DOHH2 (cell line): ENCODE data around the gene CBLC.

Experiments used
- CTCF ChIP-seq: fragments of 200-600 bp; sonication (generic); IDR thresholded peaks from one replicate; pipeline ENCODE4 v1.5.1; 2014; ENCODE audit warnings: antibody characterized with exemption, mild to moderate bottlenecking, low read depth, low read length; ENCODE audit not compliant: poor library complexity, severe bottlenecking
- EZH2phosphoT487 ChIP-seq: fragments of 200-600 bp; sonication (generic); IDR thresholded peaks from 2 replicates; pipeline ENCODE4 v1.6.1; 2017; ENCODE audit warnings: borderline replicate concordance, mild to moderate bottlenecking, antibody characterized with exemption, low read length, moderate library complexity, mixed read lengths

- TF ChIP-seq CTCF: no peak
- no peak for TF ChIP-seq EZH2phosphoT487
Observed at GRCh38 chr19:44813841-44814470, 36.3 kb downstream of the CBLC start.
